ENCODE measurements around the gene CASKIN1.

Gene CASKIN1

DNA sequence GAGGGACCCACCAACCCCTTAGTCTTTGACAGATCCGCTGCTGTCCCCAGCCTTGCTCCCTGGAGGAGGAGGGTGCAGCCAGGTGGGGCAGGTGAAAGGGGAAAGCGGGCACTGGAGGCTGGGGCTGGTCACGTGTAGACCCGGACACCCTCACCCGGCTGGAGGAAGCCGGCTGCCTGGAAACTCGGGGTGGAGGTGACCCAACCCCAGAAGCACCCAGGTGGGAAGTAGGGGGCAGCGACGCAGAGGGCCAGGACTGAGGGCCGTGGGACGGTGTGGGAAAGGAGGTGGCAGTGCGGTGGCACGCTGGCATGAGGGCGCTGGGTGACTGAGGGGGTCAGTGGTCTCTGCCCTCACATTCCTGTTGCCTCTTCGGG is 38.2 kb downstream of the CASKIN1 start:
- DNase-seq (ENCODE audit: low read depth in 3 of 3), result no peak

- DNase-seq (ENCODE audit: low read depth in 3 of 3), result no peak
Measured at GRCh38 chr16:2157480-2158261, 38.7 kb downstream of the CASKIN1 start.

DNA sequence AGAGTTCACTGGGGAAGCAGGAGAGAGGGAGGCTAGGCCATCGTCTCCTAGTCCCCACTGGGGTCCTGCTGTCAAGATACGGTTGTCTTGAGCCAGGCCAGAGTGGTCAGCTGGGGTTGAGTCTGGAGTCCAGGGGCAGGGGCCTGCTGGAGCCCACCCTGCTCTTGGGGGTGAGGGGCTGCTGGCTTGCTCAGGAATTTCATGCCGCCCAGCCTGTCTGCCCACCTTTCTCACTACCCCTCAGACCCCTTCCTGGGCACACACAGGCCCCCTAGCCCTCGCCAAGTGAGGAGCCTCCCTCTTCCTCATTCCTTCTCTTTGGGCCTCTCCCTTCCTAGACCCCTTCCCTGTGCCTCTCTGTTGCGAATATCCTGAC is 39.6 kb downstream of the CASKIN1 start:
- DNase-seq (ENCODE audit: low read depth in 3 of 3), result no peak

DNA sequence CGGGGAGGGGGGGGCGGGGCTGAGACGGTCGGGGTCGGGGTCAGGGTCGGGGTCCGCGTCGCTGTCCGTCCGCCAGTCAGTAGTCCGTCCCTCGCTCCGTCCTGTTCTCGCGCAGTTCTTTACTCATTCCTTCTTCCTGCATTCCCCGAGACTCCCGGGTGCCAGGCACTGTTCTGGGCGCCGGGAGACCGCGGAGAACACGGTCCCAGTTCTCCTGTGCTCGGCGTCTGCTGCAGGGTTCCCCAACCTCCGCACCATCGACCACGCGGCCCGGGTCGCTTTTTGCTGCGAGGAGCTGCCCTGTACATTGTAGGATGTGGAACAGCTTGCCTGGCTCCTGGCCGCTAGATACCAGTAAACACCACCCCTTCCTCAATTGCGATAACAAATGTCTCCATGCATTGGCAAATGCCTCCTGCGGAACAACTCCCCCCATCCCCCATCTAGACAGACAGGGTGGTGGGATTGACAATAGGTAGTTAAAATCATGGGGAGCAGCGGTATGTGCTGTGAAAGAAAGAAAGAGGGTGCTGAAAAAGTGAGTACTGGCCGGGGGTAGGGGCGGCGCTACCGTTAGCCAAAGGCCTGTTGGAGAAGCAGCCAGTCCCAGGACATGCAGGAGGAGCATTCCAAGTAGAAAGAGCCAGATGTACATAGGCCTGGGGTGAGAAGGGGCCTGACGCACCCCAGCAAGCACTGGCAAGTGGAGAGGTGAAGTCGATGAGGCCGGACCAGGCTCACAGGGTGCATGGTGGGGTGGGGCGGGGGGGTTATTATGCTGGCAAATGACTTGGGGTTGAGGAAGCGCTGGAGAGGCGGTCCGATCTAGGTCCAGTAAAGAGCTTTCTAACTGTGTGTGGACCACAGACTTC is 40.2 kb downstream of the CASKIN1 start:
- DNase-seq (ENCODE audit: low read depth in 3 of 3), result no peak

- peak; percentile 93 to 98 (median 95) for DNase-seq (ENCODE audit: low read depth in 3 of 3)
Measured at GRCh38 chr16:2155091-2155950, 41.1 kb downstream of the CASKIN1 start, which contains the start of gene TRAF7. TSS of gene TRAF7 (plus strand) at chr16:2155782. CDS start at chr16:2163921, 8,139 bp downstream.

DNA sequence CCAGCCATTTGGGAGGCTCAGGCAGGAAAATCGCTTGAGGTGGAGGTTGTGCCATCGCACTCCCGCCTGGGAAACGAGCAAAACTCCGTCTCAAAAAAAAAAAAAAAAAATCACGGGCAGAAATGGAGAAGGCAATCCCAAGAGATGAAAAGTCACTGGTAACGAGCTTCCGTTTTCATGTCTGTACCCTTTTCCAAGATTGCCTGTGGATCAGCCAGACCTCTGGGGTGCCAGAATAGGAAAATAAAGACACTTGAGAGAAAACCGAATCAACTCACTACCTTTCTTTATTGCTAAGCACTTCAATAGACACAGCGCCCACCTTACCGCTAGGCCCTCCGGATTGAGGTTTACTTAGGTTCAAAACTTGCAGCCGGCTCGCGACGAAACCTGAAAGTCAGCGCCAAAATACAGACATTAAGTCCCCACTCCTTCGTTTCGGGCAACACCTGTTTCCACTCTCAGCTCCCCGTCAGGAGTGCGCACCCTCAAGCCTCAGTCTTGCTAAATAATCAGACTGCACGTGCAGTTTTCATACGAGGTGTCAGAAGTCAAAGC is 41.8 kb downstream of the CASKIN1 start:
- DNase-seq (ENCODE audit: low read depth in 3 of 3), result no peak

GRCh38 chr16:2152695-2153506 is 43.5 kb downstream of the CASKIN1 start:
- DNase-seq (ENCODE audit: low read depth in 3 of 3), result no peak

DNA sequence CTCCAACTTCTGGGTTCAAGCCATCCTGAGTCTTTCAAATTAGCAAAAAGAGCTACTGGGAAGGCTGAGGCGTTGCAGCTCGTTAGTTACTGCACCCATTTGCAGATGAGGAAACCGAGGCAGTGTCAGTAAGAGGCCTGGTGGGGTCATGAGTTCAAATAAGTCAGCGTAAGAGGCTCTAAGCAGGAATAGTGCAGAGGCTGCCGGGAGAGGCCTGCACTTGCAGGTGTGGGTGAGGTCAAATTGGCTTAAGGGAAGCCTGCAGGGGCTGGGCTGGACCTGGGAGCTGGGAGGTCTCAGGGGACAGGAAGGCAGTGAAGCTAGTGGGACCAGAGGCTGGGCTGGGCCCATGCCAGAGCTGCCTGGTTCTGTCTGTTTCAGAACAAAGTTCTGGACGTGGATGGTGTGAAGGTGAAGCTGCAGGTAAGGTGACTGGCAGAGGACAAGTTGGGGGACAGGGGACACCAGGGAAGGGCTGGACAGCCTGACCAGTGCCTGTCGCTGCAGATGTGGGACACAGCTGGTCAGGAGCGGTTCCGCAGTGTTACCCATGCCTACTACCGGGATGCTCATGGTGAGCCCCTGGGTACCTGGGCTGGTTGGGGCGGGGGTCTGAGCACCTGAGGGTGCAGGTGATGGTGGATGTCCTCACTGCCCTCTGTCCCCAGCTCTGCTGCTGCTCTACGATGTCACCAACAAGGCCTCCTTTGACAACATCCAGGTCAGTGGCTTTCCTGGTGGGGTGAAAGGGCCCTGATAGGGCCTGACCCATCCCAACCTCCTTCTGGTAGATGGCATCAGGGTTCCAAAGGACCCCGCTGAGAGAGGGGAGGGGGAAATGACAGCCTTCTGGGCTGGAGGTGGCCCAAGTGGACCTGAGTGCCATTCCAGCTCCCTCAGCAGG is 45.0 kb downstream of the CASKIN1 start:
- no peak for DNase-seq (ENCODE audit: low read depth in 3 of 3)

DNA sequence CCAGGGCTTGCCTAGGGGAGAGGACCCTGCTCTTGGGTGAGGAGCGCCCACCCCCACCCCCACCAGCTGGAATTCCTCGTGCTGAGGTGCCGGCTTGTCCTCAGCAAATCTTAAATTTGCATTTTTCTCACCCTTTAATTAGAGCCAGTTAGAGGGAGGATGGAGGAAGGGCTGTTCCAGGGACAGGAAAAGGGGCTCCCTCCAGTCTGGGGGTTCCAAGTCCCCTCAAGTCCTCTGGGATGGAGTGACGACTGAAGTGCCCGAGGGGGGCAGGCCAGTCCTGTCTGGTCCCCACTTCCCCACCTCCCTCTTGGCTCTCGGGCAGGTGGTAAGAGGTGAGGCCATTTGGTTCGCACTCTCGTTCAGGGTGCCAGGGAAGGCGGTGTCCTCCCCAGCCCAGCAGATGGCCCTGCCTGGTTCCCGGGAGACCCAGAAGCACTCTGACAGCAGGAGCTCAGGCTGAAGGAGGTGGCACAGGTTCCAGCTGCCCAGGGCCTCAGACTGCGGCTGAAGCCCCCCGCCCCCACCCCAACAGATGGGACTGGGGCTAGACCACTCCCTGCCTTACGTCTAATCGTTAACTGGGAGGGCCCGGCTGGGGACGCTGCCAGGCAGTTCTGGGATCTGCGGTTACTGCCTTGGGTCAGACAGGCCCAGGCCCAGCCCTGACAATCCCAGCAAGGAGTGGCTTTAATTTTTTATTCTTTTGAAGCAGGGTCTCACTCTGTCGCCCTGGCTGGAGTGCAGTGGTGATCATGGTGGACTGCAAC is 45.8 kb downstream of the CASKIN1 start:
- DNase-seq (ENCODE audit: low read depth in 3 of 3), result no peak

- no peak for DNase-seq (ENCODE audit: low read depth in 3 of 3)
Measured at GRCh38 chr16:2149630-2150417, 46.6 kb downstream of the CASKIN1 start.

DNA sequence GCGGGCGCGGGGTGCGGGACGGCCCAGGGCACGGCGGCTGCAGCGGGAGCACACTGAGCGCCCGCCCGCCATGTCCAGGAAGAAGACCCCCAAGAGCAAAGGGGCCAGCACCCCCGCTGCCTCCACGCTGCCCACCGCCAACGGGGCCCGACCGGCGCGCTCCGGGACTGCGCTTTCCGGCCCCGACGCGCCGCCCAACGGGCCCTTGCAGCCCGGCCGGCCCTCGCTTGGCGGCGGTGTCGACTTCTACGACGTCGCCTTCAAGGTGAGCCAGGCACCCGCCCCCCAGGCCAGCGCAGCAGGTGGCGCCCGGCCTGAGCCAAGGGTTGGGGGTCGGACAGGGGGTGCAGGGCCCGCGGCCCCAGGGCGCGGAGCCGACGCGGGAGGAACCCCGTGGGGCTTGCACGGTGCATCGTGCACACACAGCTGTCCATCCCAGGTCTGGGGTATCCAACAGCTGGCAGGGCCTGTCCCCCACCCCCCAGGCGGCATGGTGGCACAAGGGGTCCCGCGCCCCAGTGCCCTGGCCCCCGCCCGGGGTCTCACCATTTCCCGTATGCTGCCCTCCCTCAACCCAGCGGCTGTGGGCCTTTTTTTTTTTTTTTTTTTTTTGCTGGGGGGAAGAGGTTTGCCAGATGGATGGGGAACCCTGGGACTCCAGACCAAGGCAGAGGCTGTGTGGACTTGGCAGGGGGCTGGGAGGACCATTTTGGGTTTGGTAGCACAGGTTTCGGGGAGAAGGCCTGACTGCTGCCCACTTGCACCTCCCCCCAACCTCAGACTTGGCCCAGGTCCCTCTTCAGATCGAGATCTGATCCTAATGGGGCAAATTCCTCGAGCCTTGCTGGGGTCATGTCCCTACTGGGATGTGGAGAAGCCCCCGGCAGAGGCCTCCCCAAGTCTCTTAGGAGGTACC is 47.4 kb downstream of the CASKIN1 start:
- no peak for DNase-seq (ENCODE audit: low read depth in 3 of 3)

DNA sequence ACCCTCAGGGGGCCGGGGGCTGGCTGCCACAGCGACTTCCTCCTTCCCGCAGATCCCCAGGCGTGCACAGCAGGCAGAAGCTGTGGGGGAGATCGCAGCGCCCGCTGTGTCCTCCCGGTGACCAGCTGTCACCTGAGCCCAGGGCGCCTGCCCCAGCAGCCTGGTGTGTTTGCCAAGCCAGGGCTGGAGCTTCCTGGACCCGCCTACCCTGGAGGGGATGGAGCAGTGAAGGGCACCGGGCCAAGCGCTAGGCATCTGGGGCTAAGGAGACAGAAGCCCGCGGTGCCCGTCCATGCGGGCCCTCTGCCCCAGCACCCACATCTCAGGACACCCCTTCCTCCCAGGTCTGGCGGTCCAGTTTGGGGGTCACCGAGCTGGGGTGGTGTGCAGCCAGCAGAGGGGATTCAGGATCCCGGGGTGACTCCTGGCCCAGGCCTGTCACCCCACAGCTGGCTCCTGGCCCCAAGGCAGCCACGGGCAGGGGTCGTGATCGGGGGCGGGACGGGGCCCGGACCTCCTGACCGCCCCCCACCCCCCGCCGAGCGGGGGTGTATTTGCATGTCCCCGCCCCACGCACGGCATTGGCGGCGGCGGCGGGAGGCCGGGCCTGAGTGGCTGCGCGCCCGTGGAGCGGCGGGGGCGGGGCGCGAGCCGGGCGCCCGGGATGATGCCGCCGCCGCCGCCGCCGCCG is 48.3 kb downstream of the CASKIN1 start, which contains the start of gene RAB26:
TSS of gene RAB26 (plus strand) at position 645 of the 691 bp plus-strand sequence. CDS start 159 bp downstream, outside the sequence.
- no peak for DNase-seq (ENCODE audit: low read depth in 3 of 3)

DNA sequence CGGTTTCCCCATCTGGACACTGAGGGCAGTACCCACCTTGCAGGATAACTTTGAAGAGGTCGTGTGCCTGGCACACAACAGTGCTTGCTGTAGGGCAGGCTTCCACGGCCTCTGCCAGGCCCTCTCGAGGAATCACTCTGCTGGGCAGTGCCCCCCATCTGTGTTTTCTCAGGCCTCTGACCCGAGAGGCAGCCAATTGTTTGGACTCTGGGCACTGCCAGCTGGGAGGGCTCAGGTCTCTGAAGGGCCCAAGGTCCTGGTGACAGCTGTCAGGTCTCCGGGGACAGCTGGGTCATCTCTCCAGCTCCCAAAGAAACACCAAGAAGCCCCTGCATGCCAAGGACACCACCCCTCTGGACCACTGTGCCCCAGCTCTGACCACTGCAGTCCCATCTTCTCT is 49.0 kb downstream of the CASKIN1 start:
- DNase-seq (ENCODE audit: low read depth in 3 of 3), result no peak

DNA sequence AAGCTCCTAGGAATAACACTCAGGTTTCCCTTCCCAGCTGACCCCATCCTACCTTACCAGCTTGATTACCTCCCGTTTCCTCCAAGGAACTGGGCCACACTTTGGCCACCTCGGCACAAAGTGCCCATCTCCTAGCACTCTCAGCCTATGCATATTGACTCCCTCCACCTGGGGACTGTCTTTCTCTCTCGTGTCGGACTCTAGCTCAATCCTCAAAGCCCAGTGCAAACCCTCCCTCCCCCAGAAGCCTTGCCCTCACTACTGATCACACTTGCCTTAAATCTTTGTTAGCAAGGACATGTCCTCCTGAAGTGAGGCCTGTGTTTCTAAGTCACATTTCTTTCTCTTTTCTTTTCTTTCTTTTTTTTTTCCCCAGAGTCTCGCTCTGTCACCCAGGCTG is 50.6 kb downstream of the CASKIN1 start:
- no peak for DNase-seq (ENCODE audit: low read depth in 3 of 3)

DNA sequence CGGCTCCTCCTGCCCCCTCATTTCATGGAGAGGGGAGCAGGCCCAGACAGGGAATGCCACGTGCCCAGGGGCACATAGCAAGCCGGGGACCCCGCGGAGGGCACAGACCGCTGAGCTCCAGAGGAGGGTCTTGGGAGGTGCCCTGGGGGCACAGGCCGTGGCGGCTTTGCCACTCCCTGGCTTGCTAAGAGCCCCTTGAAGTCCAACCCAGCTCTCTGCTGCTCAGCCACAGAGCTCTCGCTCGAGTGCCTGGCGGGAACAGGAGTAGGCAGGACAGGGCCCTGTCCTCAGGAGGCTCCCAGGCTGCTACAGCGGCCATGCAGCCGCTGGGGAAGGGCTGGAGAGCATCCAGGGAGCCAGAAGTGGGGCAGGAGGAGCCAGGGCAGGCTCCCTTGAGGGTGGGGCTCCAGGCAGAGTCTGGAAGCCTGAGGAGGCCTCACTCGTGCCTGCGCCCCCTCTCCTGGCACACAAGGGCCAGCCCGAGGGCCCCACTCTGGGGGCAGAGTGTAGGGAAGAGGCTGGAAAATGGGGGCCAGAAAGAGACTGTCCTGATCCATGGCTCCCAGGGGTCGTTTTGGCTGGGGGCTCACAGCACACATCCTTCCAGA is 52.4 kb downstream of the CASKIN1 start:
- no peak for DNase-seq (ENCODE audit: low read depth in 3 of 3)
